ENCODE data around the gene SNX5. TPM values are rescaled to one million over a fixed set of nuclear protein-coding genes. Genes with fewer than 3 reads are reported as not detected.

Gene SNX5
- total and polyA plus RNA-seq, 2 of the 13 experiments (the other 11 are each of a cell fraction or from before 2014, with no cell fraction given) = 664 to 1,040 TPM

DNA sequence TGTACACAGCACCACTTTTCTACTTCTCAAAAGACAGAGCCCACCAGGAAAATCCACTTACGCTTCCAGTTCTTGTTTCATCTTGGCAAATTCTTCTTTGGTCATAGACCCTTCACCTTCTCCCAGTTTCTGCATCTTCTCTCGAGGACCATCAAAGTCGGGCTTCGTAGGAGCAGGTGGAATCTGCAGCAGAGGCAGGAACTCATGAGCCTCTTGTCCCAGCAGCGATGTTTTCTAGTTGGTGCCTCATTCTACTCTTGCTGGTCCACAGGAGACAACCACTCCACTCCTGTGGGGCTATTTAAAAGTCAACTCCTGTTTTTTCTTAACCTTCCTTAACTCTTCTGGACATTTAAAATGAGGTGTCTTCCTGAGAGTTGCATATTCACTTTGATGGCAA, 14.7 kb downstream of the SNX5 start:
- Histone ChIP-seq H3K79me2 (ENCODE audit: insufficient read depth, low read length) (peaks cover 97% of the 10 kb centered on the region), H3K27ac (ENCODE audit: extremely low read length, insufficient read depth, low read length) (peak overlapping the region; percentile 7), H3K36me3 (replicated peaks in 1 of 2; ENCODE audit: control insufficient read depth in 1 of 2, insufficient read depth in 2 of 2, low read length in 2 of 2) (peaks cover 55 to 80% of the 10 kb centered on the region in 2 experiments), H4K20me1 (ENCODE audit: insufficient read depth, low read length) (peaks cover 61% of the 10 kb centered on the region), H3K9me3 (ENCODE audit: low read length) (no peaks in the 10 kb centered on the region), H3K9ac (ENCODE audit: insufficient read depth, low read depth, low read length) (no peak overlapping the region), H2AFZ (ENCODE audit: low read length) (no peak overlapping the region), H3K27me3 (ENCODE audit: control insufficient read depth in 1 of 2, insufficient read depth in 2 of 2, low read length in 2 of 2) (no peaks in the 10 kb centered on the region), H3K4me1 (ENCODE audit: insufficient read depth, low read length) (peaks cover 67% of the 10 kb centered on the region), H3K4me2 (ENCODE audit: low read depth, low read length) (no peak overlapping the region), H3K4me3 (replicated peaks in 1 of 3; ENCODE audit: insufficient read depth in 1 of 3, low read depth in 2 of 3, low read length in 3 of 3) (no peak overlapping the region)
- TF ChIP-seq NR2C2 (CRISPR knock-in tag; IDR thresholded peaks at IDR 0.05; ENCODE audit: borderline replicate concordance) (no peak), POLR2A (IDR thresholded peaks at IDR 0.05; ENCODE audit: insufficient read depth in 1 of 2, low read depth in 2 of 2, low read length in 2 of 2) (peak in 1 of 2 experiments; percentile 7; a peak in 1 of 4 replicates), ZSCAN22 (CRISPR knock-in tag; IDR thresholded peaks at IDR 0.05) (0 out of 2 replicates have a peak, but pooled peaks have one; percentile 2), ZNF841 (CRISPR knock-in tag; IDR thresholded peaks at IDR 0.05; ENCODE audit: borderline replicate concordance) (no peak), RBM22 (optimal IDR thresholded peaks at IDR 0.05; ENCODE audit: low read length) (peak; percentile 92), ZNF614 (CRISPR knock-in tag; IDR thresholded peaks at IDR 0.05; ENCODE audit: borderline replicate concordance) (no peak), MEIS1 (CRISPR knock-in tag; IDR thresholded peaks at IDR 0.05; ENCODE audit: borderline replicate concordance) (no peak)
- TF ChIP-seq, protein P1, sequence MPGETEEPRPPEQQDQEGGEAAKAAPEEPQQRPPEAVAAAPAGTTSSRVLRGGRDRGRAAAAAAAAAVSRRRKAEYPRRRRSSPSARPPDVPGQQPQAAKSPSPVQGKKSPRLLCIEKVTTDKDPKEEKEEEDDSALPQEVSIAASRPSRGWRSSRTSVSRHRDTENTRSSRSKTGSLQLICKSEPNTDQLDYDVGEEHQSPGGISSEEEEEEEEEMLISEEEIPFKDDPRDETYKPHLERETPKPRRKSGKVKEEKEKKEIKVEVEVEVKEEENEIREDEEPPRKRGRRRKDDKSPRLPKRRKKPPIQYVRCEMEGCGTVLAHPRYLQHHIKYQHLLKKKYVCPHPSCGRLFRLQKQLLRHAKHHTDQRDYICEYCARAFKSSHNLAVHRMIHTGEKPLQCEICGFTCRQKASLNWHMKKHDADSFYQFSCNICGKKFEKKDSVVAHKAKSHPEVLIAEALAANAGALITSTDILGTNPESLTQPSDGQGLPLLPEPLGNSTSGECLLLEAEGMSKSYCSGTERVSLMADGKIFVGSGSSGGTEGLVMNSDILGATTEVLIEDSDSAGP (CRISPR knock-in tag; IDR thresholded peaks at IDR 0.05; ENCODE audit: borderline replicate concordance) = no peak
- 97% methylated on average over 5 of the region's 5 CpGs for WGBS (ENCODE audit: low lambda C conversion rate)
- no peak for ATAC-seq
- intact Hi-C loops (cut with micrococcal nuclease; ENCODE audit: unreplicated experiment) (no loop called here), in situ Hi-C loops (cut with HindIII; ENCODE audit: extremely low pct_ligation_motif_present, low pct_unique_long_range_greater_than_20kb) (no loop called here)
- BruUV-seq (replicated peaks) = no TSS peak
- no peak for DNase-seq (ENCODE audit: low spot score)
- CTCF ChIA-PET (ENCODE audit: low intra/inter-chr PET ratio, low total read pairs) = no interaction called here
- POLR2A ChIA-PET = interaction anchor here (1.8 kb wide), 1 partner anchor 13 kb away, joined by 5 read pairs; no protein-coding TSS in a partner anchor
- FAIRE-seq = no peak
